Panc1 (cell line): ENCODE data around the gene CATSPERD. TPM values are rescaled to one million over a fixed set of nuclear protein-coding genes. Genes with fewer than 3 reads are reported as not detected.
"Not testable (repeated sequence)": the region's sequence is repeated elsewhere in the genome, so short reads cannot be mapped to it uniquely, and the experiment has no call there.

Experiments used
- ATAC-seq: fragments of 200-7000 bp; cut with Tn5 transposase; 2 replicates; pipeline ENCODE4 v1.9.1; 2020; ENCODE audit warnings: mild to moderate bottlenecking, moderate library complexity
- BruUV-seq: library from RNA; stranded (reverse); fragments of 400-500 nt; replicated peaks from 2 replicates; lab custom pipeline; 2021; lab: Mats Ljungman, UMichigan
- CTCF ChIA-PET: fragments of 300-600 bp; sonication (Branson Sonifier 250); formaldehyde crosslinking; loops from one replicate; lab custom pipeline; 2022; ENCODE audit warnings: antibody characterized with exemption; lab: Charles Lee
- POLR2A ChIA-PET: fragments of 300-600 bp; sonication (Branson Sonifier 250); formaldehyde crosslinking; loops from one replicate; lab custom pipeline; 2022; ENCODE audit warnings: antibody characterized with exemption; lab: Charles Lee
- DNase-seq: peaks from one replicate; pipeline ENCODE4 v3.0.0-alpha.2; 2010; ENCODE audit warnings: low read depth, low spot score
- H3K27ac ChIP-seq: 2 replicates; pipeline ENCODE4 v1.5.1; 2011; ENCODE audit warnings: mild to moderate bottlenecking, low read length, inconsistent platforms
- H3K27me3 ChIP-seq: fragments of 200-500 bp; sonication (Bioruptor generic); 2 replicates; pipeline ENCODE4 v1.6.0; 2014; ENCODE audit warnings: low read length, inconsistent platforms; ENCODE audit not compliant: control insufficient read depth, insufficient read depth
- H3K36me3 ChIP-seq: fragments of 200-500 bp; sonication (Bioruptor generic); 2 replicates; pipeline ENCODE4 v1.5.1; 2014; ENCODE audit warnings: inconsistent platforms, mild to moderate bottlenecking, low read length, moderate library complexity; ENCODE audit not compliant: control insufficient read depth, insufficient read depth
- H3K4me1 ChIP-seq: 2 replicates; pipeline ENCODE4 v1.5.1; 2011; ENCODE audit warnings: inconsistent platforms, mild to moderate bottlenecking, low read length, moderate library complexity; ENCODE audit not compliant: control insufficient read depth, insufficient read depth
- H3K4me3 ChIP-seq, 2 experiments: 2 replicates each; pipeline ENCODE4 v1.5.1; 2011 to 2012; ENCODE audit warnings: low read depth in 2 of 2, low read length in 2 of 2, mild to moderate bottlenecking in 2 of 2, inconsistent platforms in 1 of 2, moderate library complexity in 1 of 2
- H3K9me3 ChIP-seq: fragments of 200-500 bp; sonication (Bioruptor generic); 2 replicates; pipeline ENCODE4 v1.5.1; 2014; ENCODE audit warnings: low read depth, mild to moderate bottlenecking, inconsistent platforms, low read length, moderate library complexity; ENCODE audit not compliant: control insufficient read depth, insufficient read depth
- CTCF ChIP-seq: fragments of 450-650 bp; IDR thresholded peaks from 2 replicates; pipeline ENCODE4 v1.5.1; 2017; ENCODE audit warnings: mild to moderate bottlenecking
- POLR2AphosphoS5 ChIP-seq: IDR thresholded peaks from 2 replicates; pipeline ENCODE4 v1.6.1; 2012; ENCODE audit warnings: mild to moderate bottlenecking, low read depth, low read length, moderate library complexity
- REST ChIP-seq, 2 experiments: IDR thresholded peaks; 2 replicates each; pipeline ENCODE4 v1.6.1; 2011 to 2012; ENCODE audit warnings: low read depth in 2 of 2, control low read depth in 1 of 2, low read length in 1 of 2, mild to moderate bottlenecking in 1 of 2, moderate library complexity in 1 of 2; ENCODE audit not compliant: insufficient read depth in 1 of 2
- SIN3A ChIP-seq: IDR thresholded peaks from 2 replicates; pipeline ENCODE4 v1.6.1; 2012; ENCODE audit warnings: low read depth, mild to moderate bottlenecking, low read length, moderate library complexity, borderline replicate concordance; ENCODE audit not compliant: insufficient read depth
- TCF7L2 ChIP-seq: IDR thresholded peaks from 2 replicates; pipeline ENCODE4 v1.6.1; 2011; ENCODE audit warnings: mild to moderate bottlenecking, low read depth, low read length, inconsistent platforms
- in situ Hi-C: cut with HindIII; loops from 2 replicates; pipeline ENCODE4 v1.10.0; 2016; ENCODE audit warnings: low sequenced_read_pairs, low pct_unique_long_range_greater_than_20kb
- intact Hi-C: fragments of 100-400 bp; cut with micrococcal nuclease; formaldehyde crosslinking; loops from one replicate; pipeline ENCODE4 v1.10.0; 2022; ENCODE audit not compliant: unreplicated experiment
- total RNA-seq: library from RNA; stranded (reverse); gene quantifications from one replicate; pipeline ENCODE4 v1.2.1, GENCODE V29; 2021; ENCODE audit not compliant: unreplicated experiment

Gene CATSPERD
- total RNA-seq, 1 experiment from 2014 or later = 0.08 TPM

GRCh38 chr19:5748920-5749319 is 28.5 kb downstream of the CATSPERD start:
- H3K27me3 ChIP-seq, H3K9me3 ChIP-seq, H3K36me3 ChIP-seq, DNase-seq, in situ Hi-C loops, H3K4me3 ChIP-seq, intact Hi-C loops, ATAC-seq, H3K27ac ChIP-seq, POLR2A ChIA-PET, BruUV-seq, H3K4me1 ChIP-seq: not testable (repeated sequence)
- CTCF ChIA-PET = interaction anchor here (0.6 kb wide), 1 partner anchor 9 kb away, joined by 3 read pairs; no protein-coding TSS in a partner anchor

GRCh38 chr19:5749505-5749904 is 29.1 kb downstream of the CATSPERD start:
- no peak for ATAC-seq
- intact Hi-C loops = no loop called here

More at GRCh38 chr19:5749505-5749904, 29.1 kb downstream of the CATSPERD start:
- Histone ChIP-seq H3K36me3 (no peaks in the 10 kb centered on the region), H3K27me3 (no peaks in the 10 kb centered on the region), H3K27ac (no peak overlapping the region), H3K9me3 (no peaks in the 10 kb centered on the region), H3K4me1 (no peaks in the 10 kb centered on the region), H3K4me3 (no peak overlapping the region)
- DNase-seq = no peak
- no TSS peak for BruUV-seq
- CTCF ChIA-PET = interaction anchor here (0.6 to 0.7 kb wide), 2 partner anchors 75 to 590 kb away, joined by 3 to 13 read pairs; no protein-coding TSS in a partner anchor
- in situ Hi-C loops = no loop called here
- TF ChIP-seq CTCF (no peak), SIN3A (no peak), TCF7L2 (no peak), POLR2AphosphoS5 (no peak), REST (IDR thresholded peaks at IDR 0.05; ENCODE audit: insufficient read depth in 1 of 2, low read depth in 2 of 2, low read length in 1 of 2) (no peak)
- POLR2A ChIA-PET = no interaction called here
